CD4-positive, alpha-beta T cell treated with Interleukin-4 for 1 hour (primary cell): ENCODE results near the gene GEMIN2.
"Not testable (repeated sequence)": the region's sequence is repeated elsewhere in the genome, so short reads cannot be mapped to it uniquely, and the experiment has no call there.

Experiments
- DNase-seq, 2 donors: peaks; one replicate each; pipeline ENCODE4 v3.0.0-alpha.2; 2020 to 2022

GEMIN2 gene

GRCh38 chr14:39179042-39179441 lies 64.9 kb downstream of the GEMIN2 start:
- DNase-seq, result no peak

GRCh38 chr14:39180553-39180952 lies 66.4 kb downstream of the GEMIN2 start:
- DNase-seq, result no peak

GRCh38 chr14:39181026-39181692 lies 67.0 kb downstream of the GEMIN2 start:
- no peak for DNase-seq

GRCh38 chr14:39181693-39182047 lies 67.5 kb downstream of the GEMIN2 start:
- DNase-seq, result no peak

GRCh38 chr14:39182770-39183684 lies 68.9 kb downstream of the GEMIN2 start:
- no peak for DNase-seq

- not testable (repeated sequence) for DNase-seq
Observed at GRCh38 chr14:39183685-39184003, 69.5 kb downstream of the GEMIN2 start.

GRCh38 chr14:39184628-39185255 lies 70.6 kb downstream of the GEMIN2 start:
- no peak for DNase-seq

GRCh38 chr14:39185256-39186049 lies 71.3 kb downstream of the GEMIN2 start:
- DNase-seq, result no peak
